Activated CD8-positive, alpha-beta T cell treated with anti-CD3 and anti-CD28 coated beads for 36 hours (primary cell): ENCODE results near the gene ATL3. TPM values are rescaled to one million over a fixed set of nuclear protein-coding genes. Genes with fewer than 3 reads are reported as not detected.

Experiments
- ATAC-seq: fragments of 200-7000 bp; cut with Tn5 transposase; one replicate; pipeline ENCODE4 v1.10.0; 2021; ENCODE audit warnings: mild to moderate bottlenecking, moderate library complexity
- CTCF ChIA-PET: fragments of 350-600 bp; sonication (Branson Sonifier 250); formaldehyde crosslinking; loops from one replicate; lab custom pipeline; 2021; ENCODE audit warnings: antibody characterized with exemption; lab: Charles Lee
- POLR2A ChIA-PET: fragments of 350-600 bp; sonication (Branson Sonifier 250); formaldehyde crosslinking; loops from one replicate; lab custom pipeline; 2021; ENCODE audit warnings: antibody characterized with exemption; lab: Charles Lee
- DNase-seq: peaks from one replicate; pipeline ENCODE4 v3.0.0-alpha.2; 2020
- H3K27ac Mint-ChIP-seq: one replicate; pipeline ENCODE4 v1.8.0; 2021; ENCODE audit warnings: mild to moderate bottlenecking, mixed read lengths
- H3K27me3 Mint-ChIP-seq: one replicate; pipeline ENCODE4 v1.8.0; 2021; ENCODE audit warnings: mixed read lengths
- H3K36me3 Mint-ChIP-seq: one replicate; pipeline ENCODE4 v1.8.0; 2021; ENCODE audit warnings: low read depth, mixed read lengths
- H3K4me1 Mint-ChIP-seq: one replicate; pipeline ENCODE4 v1.8.0; 2021; ENCODE audit warnings: low read depth, mixed read lengths
- H3K4me3 Mint-ChIP-seq: one replicate; pipeline ENCODE4 v1.8.0; 2021; ENCODE audit warnings: mild to moderate bottlenecking, moderate library complexity, mixed read lengths
- H3K9me3 Mint-ChIP-seq: one replicate; pipeline ENCODE4 v1.8.0; 2021; ENCODE audit warnings: mixed read lengths
- CTCF ChIP-seq: fragments of 200-600 bp; IDR thresholded peaks from one replicate; pipeline ENCODE4 v1.8.0; 2022; ENCODE audit warnings: antibody characterized with exemption, mild to moderate bottlenecking
- intact Hi-C: fragments of 100-400 bp; cut with micrococcal nuclease; formaldehyde crosslinking; loops from one replicate; pipeline ENCODE4 v1.10.0; 2022
- total RNA-seq, 2 experiments: library from RNA; stranded (reverse); gene quantifications; one replicate each; pipeline ENCODE4 v1.2.3, GENCODE V29; 2021

ATL3 gene
- total RNA-seq, 2 experiments from 2014 or later = 24.1 to 24.4 TPM

- no peak overlapping the region for H3K27ac Mint-ChIP-seq
- POLR2A ChIA-PET = no interaction called here
- ATAC-seq (no peak), DNase-seq (no peak)
- H3K27me3 Mint-ChIP-seq = no peaks in the 10 kb centered on the region
- H3K4me3 Mint-ChIP-seq = no peak overlapping the region
- CTCF ChIA-PET = no interaction called here
- no peak for TF ChIP-seq CTCF
- no peaks in the 10 kb centered on the region for H3K36me3 Mint-ChIP-seq
- no peaks in the 10 kb centered on the region for H3K9me3 Mint-ChIP-seq
- intact Hi-C loops = loop anchor here (10.0 kb wide), 1 partner anchor 46 kb away; the partner anchor contains the start of gene PLAAT2
- peaks cover 26% of the 10 kb centered on the region for H3K4me1 Mint-ChIP-seq
These were observed 60.4 kb downstream of the ATL3 start for GRCh38 chr11:63610604-63611394.

- ChIA-PET POLR2A (interaction anchor here (0.6 kb wide), 1 partner anchor 759 kb away, joined by 3 read pairs; no protein-coding TSS in a partner anchor), CTCF (interaction anchor here (0.7 to 0.9 kb wide), 2 partner anchors 29 to 131 kb away, joined by 3 to 5 read pairs; no protein-coding TSS in a partner anchor)
- Mint-ChIP-seq H3K27me3 (no peaks in the 10 kb centered on the region), H3K36me3 (no peaks in the 10 kb centered on the region), H3K4me1 (peaks cover 26% of the 10 kb centered on the region), H3K27ac (no peak overlapping the region), H3K9me3 (no peaks in the 10 kb centered on the region), H3K4me3 (no peak overlapping the region)
- intact Hi-C loops = loop anchor here (10.0 kb wide), 1 partner anchor 45 kb away; the partner anchor contains the start of gene PLAAT2
- DNase-seq = no peak
- no peak for ATAC-seq
- TF ChIP-seq CTCF = no peak
These were observed 61.1 kb downstream of the ATL3 start for GRCh38 chr11:63609971-63610580.

- Mint-ChIP-seq H3K4me3 (no peak overlapping the region), H3K36me3 (no peaks in the 10 kb centered on the region), H3K27ac (no peak overlapping the region), H3K9me3 (no peaks in the 10 kb centered on the region), H3K27me3 (no peaks in the 10 kb centered on the region), H3K4me1 (peaks cover 25% of the 10 kb centered on the region)
- intact Hi-C loops = no loop called here
- ATAC-seq (no peak), DNase-seq (no peak)
- POLR2A ChIA-PET = interaction anchor here (0.6 to 0.8 kb wide), 2 partner anchors 26 to 759 kb away, joined by 3 to 5 read pairs; no protein-coding TSS in a partner anchor
- CTCF ChIA-PET = interaction anchor here (0.7 to 2.0 kb wide), 3 partner anchors 26 to 131 kb away, joined by 3 to 5 read pairs (median 5); no protein-coding TSS in a partner anchor
- TF ChIP-seq CTCF = no peak
These were observed 61.6 kb downstream of the ATL3 start for GRCh38 chr11:63609536-63609935.

GRCh38 chr11:63608353-63609345 is 62.5 kb downstream of the ATL3 start:
- Mint-ChIP-seq H3K27me3 (no peaks in the 10 kb centered on the region), H3K27ac (no peak overlapping the region), H3K4me3 (no peak overlapping the region), H3K9me3 (no peaks in the 10 kb centered on the region), H3K4me1 (peaks cover 23% of the 10 kb centered on the region), H3K36me3 (no peaks in the 10 kb centered on the region)
- ChIA-PET POLR2A (interaction anchor here (0.6 to 0.8 kb wide), 2 partner anchors 25 to 146 kb away, joined by 4 to 5 read pairs; no protein-coding TSS in a partner anchor), CTCF (interaction anchor here (0.9 to 2.0 kb wide), 2 partner anchors 27 to 130 kb away, joined by 3 to 5 read pairs; no protein-coding TSS in a partner anchor)
- no peak for ATAC-seq
- peak; percentile 15 for DNase-seq
- TF ChIP-seq CTCF = no peak
- intact Hi-C loops = no loop called here
